Uterus (tissue), 4 donors: Measurements from ENCODE around the gene PID1. TPM values are rescaled to one million over a fixed set of nuclear protein-coding genes. Genes with fewer than 3 reads are reported as not detected.
"Not testable (repeated sequence)": the region's sequence is repeated elsewhere in the genome, so short reads cannot be mapped to it uniquely, and the experiment has no call there.

Experiments used
- DNase-seq, 2 donors: peaks; one replicate each; pipeline ENCODE4 v3.0.0-alpha.2; 2019 to 2020
- H3K27ac ChIP-seq, 2 donors: fragments of 200-600 bp; sonication (generic); 1 replicate in 1 of 2; 2 replicates in 1 of 2; pipeline ENCODE4 v1.5.1; 2016 to 2018
- H3K27me3 ChIP-seq, 2 donors: fragments of 200-600 bp; sonication (generic); one replicate each; pipeline ENCODE4 v1.5.1; 2018 to 2019; ENCODE audit warnings: control low read depth in 1 of 2
- H3K36me3 ChIP-seq, 2 donors: fragments of 200-600 bp; sonication (generic); one replicate each; pipeline ENCODE4 v1.5.1; 2019; ENCODE audit warnings: control low read depth in 1 of 2
- H3K4me1 ChIP-seq, 2 donors: fragments of 200-600 bp; sonication (generic); one replicate each; pipeline ENCODE4 v1.5.1; 2018 to 2019; ENCODE audit warnings: control low read depth in 1 of 2
- H3K4me3 ChIP-seq, 2 donors: fragments of 200-600 bp; sonication (generic); 1 replicate in 1 of 2; 2 replicates in 1 of 2; pipeline ENCODE4 v1.5.1; 2018 to 2019; ENCODE audit warnings: mild to moderate bottlenecking in 1 of 2
- H3K9me3 ChIP-seq, 2 donors: fragments of 200-600 bp; sonication (generic); one replicate each; pipeline ENCODE4 v1.5.1; 2019; ENCODE audit warnings: control low read depth in 1 of 2
- CTCF ChIP-seq, 4 experiments: fragments of 200-600 bp in 2 of 4; fragments of 450-650 bp in 2 of 4; sonication (generic) in 2 of 4; IDR thresholded peaks; one replicate each; pipeline ENCODE4 v1.5.1; 2016 to 2019; ENCODE audit warnings: antibody characterized with exemption in 4 of 4, mild to moderate bottlenecking in 2 of 4, moderate library complexity in 1 of 4
- POLR2A ChIP-seq, 2 donors: fragments of 450-650 bp; IDR thresholded peaks; one replicate each; pipeline ENCODE4 v1.6.1; 2016; ENCODE audit warnings: antibody characterized with exemption in 2 of 2, mild to moderate bottlenecking in 1 of 2, moderate library complexity in 1 of 2
- intact Hi-C: fragments of 100-400 bp; cut with DNase I; formaldehyde crosslinking; loops from one replicate; pipeline ENCODE4 v1.15.1; 2023; ENCODE audit warnings: low total_unique reads
- total RNA-seq, 4 donors: library from RNA; depleted of rRNA in 3 of 4; stranded (reverse); fragments of >200 nt in 3 of 4; gene quantifications; one replicate each; pipeline versions ENCODE4 v1.1.0 to v1.2.4, GENCODE V29; 2014 to 2023
- donor health status: DM: yes; HTN: yes; CAD: no.

PID1 gene
- total RNA-seq, 4 donors from 2014 or later = 26.4 to 48.5 (median 37.1) TPM

DNA sequence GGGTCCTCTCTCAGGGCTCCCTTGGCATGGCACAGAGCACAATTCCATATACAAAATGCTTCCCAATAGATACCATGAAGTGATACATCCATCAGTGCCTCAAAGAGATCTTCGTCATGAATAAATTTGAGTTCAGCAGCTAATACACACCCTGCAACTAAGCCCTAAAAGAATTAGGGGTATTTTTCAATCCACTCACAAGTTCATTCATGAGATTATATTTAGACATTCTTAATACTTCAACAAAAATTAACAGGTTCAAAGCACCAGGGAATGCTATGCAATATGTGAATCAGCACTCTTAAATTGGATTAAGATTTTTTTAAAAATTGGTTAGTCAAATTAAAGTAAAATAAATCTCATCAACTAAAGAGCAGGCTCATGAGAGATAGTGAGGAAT lies 79.7 kb downstream of the PID1 start:
- Histone ChIP-seq H3K4me1 (no peaks in the 10 kb centered on the region), H3K27ac (no peak overlapping the region), H3K9me3 (peaks cover 0 to 5% of the 10 kb centered on the region in 2 donors), H3K27me3 (no peaks in the 10 kb centered on the region), H3K4me3 (no peak overlapping the region), H3K36me3 (no peaks in the 10 kb centered on the region)
- intact Hi-C loops = no loop called here
- no peak for DNase-seq
- TF ChIP-seq CTCF (IDR thresholded peaks at IDR 0.05) (no peak), POLR2A (IDR thresholded peaks at IDR 0.05) (no peak)

- H3K4me3 ChIP-seq, H3K4me1 ChIP-seq, DNase-seq, H3K27ac ChIP-seq, intact Hi-C loops, H3K27me3 ChIP-seq, H3K9me3 ChIP-seq, H3K36me3 ChIP-seq: not testable (repeated sequence)
These were observed 84.0 kb downstream of the PID1 start for GRCh38 chr2:229187123-229187522.

- no peaks in the 10 kb centered on the region for H3K9me3 ChIP-seq
- no peaks in the 10 kb centered on the region for H3K27me3 ChIP-seq
- H3K4me1 ChIP-seq = no peaks in the 10 kb centered on the region
- intact Hi-C loops = no loop called here
- no peaks in the 10 kb centered on the region for H3K36me3 ChIP-seq
- no peak for DNase-seq
- no peak overlapping the region for H3K4me3 ChIP-seq
- no peak for TF ChIP-seq POLR2A (IDR thresholded peaks at IDR 0.05)
- no peak for TF ChIP-seq CTCF (IDR thresholded peaks at IDR 0.05)
- no peak overlapping the region for H3K27ac ChIP-seq
These were observed 89.4 kb downstream of the PID1 start for GRCh38 chr2:229181641-229182040.

GRCh38 chr2:229180658-229181057 lies 90.4 kb downstream of the PID1 start:
- H3K27ac ChIP-seq = no peak overlapping the region
- TF ChIP-seq CTCF (IDR thresholded peaks at IDR 0.05) (no peak), POLR2A (IDR thresholded peaks at IDR 0.05) (no peak)
- H3K36me3 ChIP-seq = no peaks in the 10 kb centered on the region
- intact Hi-C loops = no loop called here
- H3K27me3 ChIP-seq = no peaks in the 10 kb centered on the region
- DNase-seq = no peak
- no peak overlapping the region for H3K4me3 ChIP-seq
- H3K4me1 ChIP-seq = no peaks in the 10 kb centered on the region
- no peaks in the 10 kb centered on the region for H3K9me3 ChIP-seq

DNA sequence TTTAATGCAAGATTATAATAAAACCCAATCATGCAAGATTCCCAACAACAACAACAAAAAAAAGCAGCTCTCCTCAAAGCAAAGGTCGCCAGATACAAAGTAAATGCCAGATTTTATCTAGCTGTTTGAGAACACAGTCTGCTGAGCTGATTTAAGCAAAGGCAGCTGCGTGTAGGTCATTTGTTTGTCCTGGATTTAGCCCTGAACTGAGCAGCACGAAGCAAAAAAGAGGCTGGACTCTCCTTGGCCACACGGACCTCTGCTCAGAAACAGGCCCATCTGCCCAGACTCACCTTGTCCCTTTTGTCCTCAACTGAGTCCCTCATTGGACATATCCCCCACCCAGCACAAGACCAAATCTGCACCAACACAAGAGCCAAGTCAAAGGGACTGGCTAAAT lies 91.5 kb downstream of the PID1 start:
- no peak overlapping the region for H3K27ac ChIP-seq
- H3K36me3 ChIP-seq = no peaks in the 10 kb centered on the region
- no peaks in the 10 kb centered on the region for H3K4me1 ChIP-seq
- DNase-seq = no peak
- H3K4me3 ChIP-seq = no peak overlapping the region
- TF ChIP-seq POLR2A (IDR thresholded peaks at IDR 0.05) = no peak
- no peak for TF ChIP-seq CTCF (IDR thresholded peaks at IDR 0.05)
- H3K9me3 ChIP-seq = no peaks in the 10 kb centered on the region
- intact Hi-C loops = no loop called here
- H3K27me3 ChIP-seq = no peaks in the 10 kb centered on the region

DNA sequence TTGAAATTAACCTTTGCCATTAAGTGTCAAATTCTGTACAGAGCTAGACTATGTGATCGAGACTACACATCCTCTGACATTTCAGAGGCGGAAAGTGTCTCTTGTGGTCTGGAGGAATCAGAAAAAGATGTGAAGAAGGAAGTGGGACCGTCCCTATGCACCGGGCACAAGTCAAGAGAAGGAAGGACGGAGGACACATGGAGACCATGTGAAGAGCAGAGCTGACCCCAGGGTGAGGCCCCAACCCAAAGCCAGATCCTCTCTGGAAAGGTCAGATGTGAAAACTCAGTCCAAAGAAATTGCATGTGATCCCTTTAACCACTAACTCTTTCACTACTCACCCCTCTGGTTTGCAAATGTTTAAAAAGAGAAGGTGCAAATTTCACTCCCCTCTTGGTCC lies 92.4 kb downstream of the PID1 start:
- H3K36me3 ChIP-seq = no peaks in the 10 kb centered on the region
- intact Hi-C loops = no loop called here
- H3K27me3 ChIP-seq = no peaks in the 10 kb centered on the region
- DNase-seq = no peak
- no peak overlapping the region for H3K27ac ChIP-seq
- no peaks in the 10 kb centered on the region for H3K9me3 ChIP-seq
- H3K4me3 ChIP-seq = no peak overlapping the region
- H3K4me1 ChIP-seq = no peaks in the 10 kb centered on the region
- TF ChIP-seq POLR2A (IDR thresholded peaks at IDR 0.05) = no peak
- TF ChIP-seq CTCF (IDR thresholded peaks at IDR 0.05) = no peak
